ENCODE measurements around the gene TCAF1.

The TCAF1 gene

DNA sequence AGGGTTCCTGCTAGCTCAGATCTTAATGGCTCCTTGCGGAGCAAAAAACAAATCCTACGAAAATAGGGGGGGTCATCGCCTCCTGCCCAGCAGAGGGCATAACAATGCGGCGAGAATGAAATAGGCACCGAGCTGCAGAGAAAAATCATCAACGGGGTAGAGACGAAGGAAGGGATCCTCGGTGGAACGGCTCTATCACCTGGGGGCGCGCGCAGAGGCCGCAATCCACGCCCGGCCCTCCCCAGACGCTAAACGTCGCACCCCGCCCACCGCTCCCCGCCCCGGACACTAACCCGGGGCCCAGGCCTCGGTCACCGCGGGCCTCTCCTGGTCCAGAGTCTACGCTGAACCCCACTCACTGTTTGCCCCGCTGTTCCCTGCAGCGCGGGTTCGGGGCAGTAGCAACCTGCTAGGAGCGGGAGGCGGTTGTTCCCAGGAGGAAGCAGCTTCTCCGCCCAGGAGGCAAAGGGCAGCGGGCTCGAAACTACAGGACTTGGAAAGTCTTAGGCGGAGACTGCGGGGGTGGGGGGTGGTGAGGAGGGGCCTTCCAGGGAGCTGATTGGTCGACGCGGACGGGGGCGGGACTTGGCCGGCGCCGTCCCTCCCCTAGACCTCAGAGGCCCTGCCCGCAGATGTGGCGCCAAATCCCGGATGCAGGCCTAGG, at the start of gene TCAF1:
TCAF1 (minus strand) TSS at position 509 of the 664 bp plus-strand sequence. CDS start 25,568 bp downstream, outside the sequence.
- DNase-seq (ENCODE audit: low spot score) = peak; percentile 100

GRCh38 chr7:143948733-143949132, 46.8 kb upstream of the TCAF1 start:
- DNase-seq (ENCODE audit: low spot score) = no peak

- DNase-seq (ENCODE audit: low spot score) = no peak
Measured at GRCh38 chr7:143947111-143947510, 45.1 kb upstream of the TCAF1 start.

DNA sequence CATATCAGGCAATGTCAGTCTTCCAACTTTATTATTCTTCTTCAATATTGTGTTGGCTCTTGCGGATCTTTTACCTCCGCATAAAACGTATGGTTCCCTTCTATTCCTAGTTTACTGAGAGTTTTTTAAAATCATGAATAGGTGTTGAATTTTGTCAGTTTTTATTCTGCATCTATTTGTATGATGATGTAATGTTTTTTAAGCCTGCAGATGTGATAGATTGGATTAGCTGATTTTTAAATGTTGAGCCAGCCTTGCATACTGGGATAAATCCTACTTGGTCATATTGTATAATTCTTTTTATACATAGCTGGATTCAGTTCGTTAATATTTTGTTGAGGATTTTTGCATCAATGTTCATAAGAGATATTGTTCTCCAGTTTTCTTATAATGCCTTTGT, 43.4 kb upstream of the TCAF1 start:
- DNase-seq (ENCODE audit: low spot score) = no peak

- DNase-seq (ENCODE audit: low spot score) = no peak
Measured at GRCh38 chr7:143938379-143939243, 36.6 kb upstream of the TCAF1 start.

GRCh38 chr7:143936087-143937009, 34.4 kb upstream of the TCAF1 start:
- peak; percentile 81 for DNase-seq (ENCODE audit: low spot score)

DNA sequence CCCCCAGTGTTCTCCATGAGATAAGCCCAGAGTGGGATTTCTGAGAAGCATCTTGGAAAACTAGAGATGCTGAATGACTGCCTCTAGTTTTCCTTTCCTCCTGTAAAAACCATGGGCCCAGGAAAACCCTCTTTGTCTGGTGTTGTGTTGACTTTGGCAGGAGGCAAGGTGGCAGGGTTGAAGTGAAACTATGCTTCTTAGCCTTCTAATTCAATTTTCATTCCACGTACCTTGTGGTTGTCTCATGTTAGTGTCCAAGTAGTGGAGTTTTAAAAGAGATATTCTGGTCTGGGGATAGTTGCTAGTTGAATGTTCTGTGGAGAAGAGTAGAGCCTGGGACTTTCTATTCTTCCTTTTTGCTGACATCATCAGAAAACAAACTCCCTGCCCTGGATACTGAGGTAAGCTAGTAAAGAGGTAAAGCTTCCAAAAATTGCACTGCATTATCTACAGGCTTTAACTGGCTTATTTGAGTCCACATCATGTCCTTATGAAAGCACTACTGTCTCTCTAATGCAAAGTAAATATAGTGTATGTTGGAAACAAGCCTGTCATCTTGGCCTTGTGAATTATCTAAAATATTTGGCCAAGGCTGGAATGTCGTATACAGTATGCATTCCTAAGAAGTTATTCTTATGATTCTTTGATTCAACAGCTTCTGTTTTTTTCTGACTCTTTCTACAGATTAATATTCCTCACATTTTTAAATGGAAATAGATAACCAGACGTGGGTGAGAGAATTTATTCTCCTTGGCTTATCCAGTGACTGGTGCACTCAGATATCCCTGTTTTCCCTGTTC, 32.8 kb upstream of the TCAF1 start, which contains the start of gene OR2F2:
OR2F2 (plus strand) TSS at position 708 of the 800 bp plus-strand sequence; CDS start at position 708, 0 bp downstream.
- DNase-seq (ENCODE audit: low spot score) = peak; percentile 46

DNA sequence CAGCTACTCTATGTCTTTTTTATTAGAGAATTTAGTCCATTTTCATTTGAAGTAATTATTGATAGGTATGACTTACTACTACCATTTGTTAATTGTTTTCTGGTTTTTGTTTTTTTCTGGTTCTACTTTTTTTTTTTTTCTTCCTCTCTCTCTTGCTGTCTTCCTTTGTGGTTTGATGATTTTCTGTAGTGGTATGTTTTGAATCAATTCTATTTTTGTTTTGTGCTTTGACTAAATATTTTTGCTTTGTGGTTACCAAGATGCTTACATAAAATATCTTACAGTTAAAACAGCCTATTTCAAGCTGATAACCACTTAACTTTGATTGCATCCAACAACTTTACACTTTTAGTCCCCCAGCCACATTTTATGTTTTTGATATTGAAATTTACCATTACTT, 29.8 kb upstream of the TCAF1 start:
- DNase-seq (ENCODE audit: low spot score) = peak; percentile 9

DNA sequence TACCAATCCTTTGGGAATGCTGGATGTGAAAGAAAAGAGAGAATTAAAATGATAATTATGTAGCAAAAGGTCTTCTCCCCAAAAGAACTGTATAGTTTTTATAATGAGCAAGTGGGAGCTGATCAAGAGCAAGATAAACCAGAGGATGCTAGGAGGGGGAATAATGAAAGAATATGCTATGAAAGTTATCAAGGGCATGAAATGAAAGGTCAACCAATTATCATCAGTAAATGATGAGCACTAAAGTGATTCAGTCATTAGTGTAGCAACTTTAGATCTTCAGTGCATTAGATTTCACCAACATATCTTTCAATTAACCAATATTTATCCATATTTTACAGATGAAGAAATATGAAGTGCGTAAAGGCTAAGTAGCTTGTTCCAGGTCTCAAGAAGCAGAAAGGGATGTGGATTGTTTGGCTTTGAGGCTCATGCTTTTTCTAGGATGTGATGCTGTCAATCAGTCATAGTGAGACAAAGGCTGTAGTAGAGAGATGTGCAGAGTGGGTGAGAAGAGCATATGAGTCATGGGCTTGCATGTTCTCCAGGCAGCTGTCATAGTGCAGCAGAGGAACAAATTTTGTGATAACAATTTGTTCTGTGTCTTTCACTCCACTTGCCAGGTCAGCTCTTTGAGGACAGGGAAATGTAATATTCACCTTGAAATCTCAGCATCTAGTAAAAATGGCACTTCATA, 27.4 kb upstream of the TCAF1 start:
- no peak for DNase-seq (ENCODE audit: low spot score)

DNA sequence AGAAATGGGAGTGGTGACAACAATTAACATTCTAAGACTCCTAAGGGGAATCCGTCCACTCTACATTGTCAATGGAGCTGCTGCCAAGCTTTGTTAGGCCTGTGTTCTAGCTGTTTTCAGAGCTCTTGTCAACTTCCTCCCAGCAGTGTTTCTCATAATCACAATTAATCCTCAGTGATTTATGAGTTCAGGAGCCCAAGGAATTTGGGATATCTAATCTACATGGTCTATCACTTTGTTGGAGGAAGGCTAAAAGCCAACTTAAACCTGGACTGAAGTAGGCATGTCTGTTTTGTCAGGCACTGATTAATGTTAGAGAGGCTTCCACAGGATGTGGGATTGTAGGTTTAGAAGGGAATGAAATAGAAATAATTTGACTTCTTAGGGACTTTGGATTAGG, 22.9 kb upstream of the TCAF1 start:
- no peak for DNase-seq (ENCODE audit: low spot score)

GRCh38 chr7:143914938-143915652, 13.1 kb upstream of the TCAF1 start:
- no peak for DNase-seq (ENCODE audit: low spot score)

- no peak for DNase-seq (ENCODE audit: low spot score)
Measured at GRCh38 chr7:143913945-143914615, 12.1 kb upstream of the TCAF1 start.

DNA sequence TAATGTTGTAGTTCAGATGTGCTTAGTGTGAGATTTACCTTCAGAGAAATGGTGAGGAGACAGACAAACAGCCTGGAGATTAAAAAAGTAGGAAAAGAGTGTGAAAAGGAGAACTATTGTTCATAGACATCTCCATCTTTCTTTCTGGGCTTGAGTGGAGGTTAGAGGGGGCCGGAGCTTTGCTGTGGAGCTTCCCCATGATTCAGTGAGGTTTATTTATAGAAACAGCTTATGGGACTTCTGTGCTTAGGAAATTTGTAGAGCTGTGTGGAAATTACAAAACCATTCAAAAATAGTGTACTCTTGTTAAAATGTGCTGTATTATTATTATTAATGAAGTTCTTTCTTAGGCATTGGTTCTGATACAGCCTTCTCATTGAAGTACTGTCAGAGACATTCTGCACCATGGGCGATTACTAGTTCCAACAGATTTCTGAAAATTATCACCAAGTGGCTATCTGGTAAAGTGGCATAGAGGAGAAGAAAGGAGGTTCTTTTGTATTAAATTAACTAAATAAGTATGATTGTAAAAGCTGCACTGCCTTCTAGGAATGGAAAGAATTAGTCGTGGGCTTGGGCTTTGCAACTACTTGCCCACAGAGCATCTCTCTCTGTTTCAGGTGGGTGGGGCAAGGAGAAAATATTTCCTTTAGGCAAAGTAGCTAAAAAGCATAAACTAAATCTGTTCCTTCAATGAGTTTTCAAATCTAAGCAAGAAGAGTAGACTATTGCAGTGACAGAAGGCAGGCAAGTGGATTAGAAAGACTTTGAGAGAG, 8.7 kb upstream of the TCAF1 start:
- DNase-seq (ENCODE audit: low spot score) = no peak

DNA sequence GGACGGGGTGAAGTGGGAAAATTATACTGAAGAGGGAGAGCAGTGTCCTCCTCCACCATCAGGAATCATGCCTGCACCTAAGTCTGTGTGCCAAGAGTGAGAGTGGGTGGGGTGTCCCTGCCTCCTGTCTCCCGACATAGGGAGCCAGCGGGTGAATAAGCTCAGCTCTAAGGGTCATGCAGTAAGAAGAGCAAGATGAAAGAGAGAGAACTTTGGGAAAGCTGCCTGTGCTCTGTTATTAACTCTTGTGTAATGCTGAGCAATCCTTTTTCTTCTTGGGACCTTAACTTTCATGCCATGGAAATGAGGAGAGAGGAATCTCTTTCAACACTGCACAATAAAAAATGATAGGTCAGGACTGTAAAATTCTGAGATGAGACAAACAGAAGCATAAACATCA, 7.9 kb upstream of the TCAF1 start:
- DNase-seq (ENCODE audit: low spot score) = peak; percentile 34

DNA sequence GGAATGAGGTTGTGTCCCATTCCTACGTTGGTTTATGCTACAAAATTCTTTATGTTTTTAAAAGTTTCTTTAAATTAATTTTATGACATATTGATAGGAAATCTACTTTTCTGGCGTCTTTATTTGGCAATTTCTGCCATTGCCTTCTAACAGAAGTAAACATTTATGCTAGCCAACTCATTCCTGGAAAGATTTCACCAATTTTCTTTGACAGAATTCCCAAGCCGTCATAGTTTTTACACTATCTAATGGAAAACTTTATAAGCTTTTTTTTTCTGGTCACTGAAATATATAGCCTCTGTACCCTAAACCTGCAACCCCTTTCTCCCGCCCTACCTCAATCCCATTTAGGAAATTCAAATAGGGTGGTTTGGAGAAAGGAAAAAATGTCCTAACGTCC, 6.1 kb upstream of the TCAF1 start:
- no peak for DNase-seq (ENCODE audit: low spot score)

- no peak for DNase-seq (ENCODE audit: low spot score)
Measured at GRCh38 chr7:143906895-143907294, 4.9 kb upstream of the TCAF1 start.

DNA sequence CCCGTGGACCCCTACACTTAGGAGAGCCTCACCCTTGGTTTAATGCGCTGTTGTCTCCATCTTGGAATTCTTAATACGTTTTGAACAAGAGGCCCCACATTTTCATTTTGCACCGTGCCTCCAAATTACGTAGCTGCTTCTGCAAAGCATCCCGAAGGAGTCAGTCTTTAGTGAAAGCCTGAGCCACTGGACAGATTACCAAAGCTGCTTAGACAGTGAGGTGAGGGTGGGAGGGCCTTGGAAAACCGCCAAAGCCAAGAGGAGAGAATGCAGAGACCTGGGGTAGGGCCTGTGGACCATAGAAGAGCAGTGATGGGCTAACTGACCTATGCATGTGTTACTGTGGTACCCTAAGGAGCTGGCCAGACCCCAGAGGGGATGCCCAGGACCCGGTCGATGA, 4.2 kb upstream of the TCAF1 start:
- DNase-seq (ENCODE audit: low spot score) = no peak

- DNase-seq (ENCODE audit: low spot score) = no peak
Measured at GRCh38 chr7:143905509-143905908, 3.5 kb upstream of the TCAF1 start.
